A549 (cell line): ENCODE data around the gene ADK. TPM values are rescaled to one million over a fixed set of nuclear protein-coding genes. Genes with fewer than 3 reads are reported as not detected.

Experiments used
- ATAC-seq, 2 experiments: fragments of 200-7000 bp in 1 of 2; fragments of >200 bp in 1 of 2; cut with Nextera tagmentation in 1 of 2; cut with Tn5 transposase in 1 of 2; 3 replicates each; pipeline versions ENCODE4 v1.8.0 to v1.9.1; 2018 to 2020; ENCODE audit warnings: mild to moderate bottlenecking in 1 of 2, moderate library complexity in 1 of 2
- CTCF ChIA-PET: fragments of 300-600 bp; sonication (Branson Sonifier 250); formaldehyde crosslinking; extraction: SDS; loops from one replicate; lab custom pipeline; 2021; ENCODE audit warnings: antibody characterized with exemption, inconsistent platforms; lab: Yijun Ruan, JAX
- POLR2A ChIA-PET: fragments of 350-600 bp; formaldehyde crosslinking; extraction: SDS; loops from one replicate; lab custom pipeline; 2021; ENCODE audit warnings: antibody characterized with exemption, inconsistent platforms; lab: Yijun Ruan, JAX
- DNase-seq, 2 experiments: peaks; one replicate each; pipeline versions ENCODE4 v3.0.0 to v3.0.0-alpha.2; 2011 to 2016; ENCODE audit warnings: low read depth in 1 of 2, low spot score in 1 of 2
- FAIRE-seq: peaks from 2 replicates; lab custom pipeline; 2011; peaks lifted over from hg19 to GRCh38; lab: Jason Lieb, UNC
- H3K27ac ChIP-seq, 2 experiments: fragments of >200 bp; sonication (Bioruptor Twin); formaldehyde crosslinking; 3 replicates each; pipeline ENCODE4 v1.5.1; 2016 to 2017
- H3K4me1 ChIP-seq: fragments of >200 bp; sonication (Bioruptor Twin); formaldehyde crosslinking; 3 replicates; pipeline ENCODE4 v1.6.1; 2016
- H3K4me2 ChIP-seq: fragments of >200 bp; sonication (Bioruptor Twin); formaldehyde crosslinking; 3 replicates; pipeline ENCODE4 v1.6.1; 2016
- H3K4me3 ChIP-seq: fragments of >200 bp; sonication (Bioruptor Twin); formaldehyde crosslinking; 3 replicates; pipeline ENCODE4 v1.5.1; 2016
- H3K9me3 ChIP-seq: fragments of >200 bp; sonication (Bioruptor Twin); formaldehyde crosslinking; 3 replicates; pipeline ENCODE4 v1.6.1; 2016
- CBX2 ChIP-seq: fragments of 200-600 bp; sonication (generic); IDR thresholded peaks from 2 replicates; pipeline ENCODE4 v1.6.1; 2016; ENCODE audit warnings: low read depth, mild to moderate bottlenecking, borderline replicate concordance
- CBX8 ChIP-seq: fragments of 200-600 bp; sonication (generic); IDR thresholded peaks from 2 replicates; pipeline ENCODE4 v1.6.1; 2016
- CEBPB ChIP-seq, 2 experiments: fragments of >200 bp in 1 of 2; sonication (Bioruptor Twin) in 1 of 2; formaldehyde crosslinking in 1 of 2; IDR thresholded peaks; 2 replicates each; pipeline ENCODE4 v1.6.1; 2012 to 2016
- CTCF ChIP-seq: fragments of >200 bp; sonication (Bioruptor Twin); formaldehyde crosslinking; IDR thresholded peaks from 3 replicates; pipeline ENCODE4 v1.5.1; 2016
- EHF ChIP-seq: fragments of 250-450 bp; sonication (Bioruptor Pico); IDR thresholded peaks from 2 replicates; pipeline ENCODE4 v1.5.0; 2020; ENCODE audit warnings: mild to moderate bottlenecking
- FOSB ChIP-seq: fragments of 250-450 bp; sonication (Bioruptor Pico); IDR thresholded peaks from 2 replicates; pipeline ENCODE4 v1.5.0; 2020; ENCODE audit warnings: mild to moderate bottlenecking, moderate library complexity
- FOSL2 ChIP-seq, 2 experiments: fragments of 450-650 bp in 1 of 2; fragments of >200 bp in 1 of 2; sonication (Bioruptor Twin) in 1 of 2; formaldehyde crosslinking; IDR thresholded peaks; 2 replicates each; pipeline versions ENCODE4 v1.5.0 to v1.6.1; 2016 to 2020; ENCODE audit warnings: mild to moderate bottlenecking in 1 of 2, moderate library complexity in 1 of 2
- FOXS1 ChIP-seq: fragments of 250-450 bp; sonication (Bioruptor Pico); IDR thresholded peaks from 2 replicates; pipeline ENCODE4 v1.5.0; 2020; ENCODE audit warnings: mild to moderate bottlenecking, moderate library complexity
- HDAC2 ChIP-seq: fragments of 200-600 bp; sonication (generic); IDR thresholded peaks from 2 replicates; pipeline ENCODE4 v1.6.1; 2016
- HMGXB4 ChIP-seq: fragments of 250-450 bp; sonication (Bioruptor Pico); IDR thresholded peaks from 2 replicates; pipeline ENCODE4 v1.5.0; 2021; ENCODE audit warnings: mild to moderate bottlenecking, moderate library complexity, borderline replicate concordance
- HOXA7 ChIP-seq: fragments of 250-450 bp; sonication (Bioruptor Pico); IDR thresholded peaks from 2 replicates; pipeline ENCODE4 v1.5.0; 2020; ENCODE audit warnings: mild to moderate bottlenecking, moderate library complexity
- JUN ChIP-seq, 2 experiments: fragments of >200 bp; sonication (Bioruptor Twin); formaldehyde crosslinking; IDR thresholded peaks; 2 replicates in 1 of 2; 3 replicates in 1 of 2; pipeline ENCODE4 v1.6.1; 2016 to 2017
- KDM5A ChIP-seq: fragments of 200-600 bp; sonication (generic); IDR thresholded peaks from 2 replicates; pipeline ENCODE4 v1.6.1; 2016; ENCODE audit warnings: antibody characterized with exemption, mild to moderate bottlenecking
- MYC ChIP-seq: IDR thresholded peaks from 2 replicates; pipeline ENCODE4 v1.6.1; 2012; ENCODE audit warnings: mild to moderate bottlenecking, inconsistent platforms, low read length, improper control_type of control experiment, borderline replicate concordance
- NFE2L2 ChIP-seq: fragments of 150-350 bp; conservative IDR thresholded peaks from 2 replicates; pipeline ENCODE4 v1.6.1; 2014; ENCODE audit warnings: low read length
- NPAS2 ChIP-seq: fragments of 250-450 bp; sonication (Bioruptor Pico); IDR thresholded peaks from 2 replicates; pipeline ENCODE4 v1.8.0; 2022; ENCODE audit warnings: mild to moderate bottlenecking, moderate library complexity, borderline replicate concordance
- NR3C1 ChIP-seq: fragments of >200 bp; sonication (Bioruptor Twin); formaldehyde crosslinking; IDR thresholded peaks from 3 replicates; pipeline ENCODE4 v1.6.1; 2017
- POLR2A ChIP-seq: IDR thresholded peaks from 2 replicates; pipeline ENCODE4 v1.6.1; 2012; ENCODE audit warnings: mild to moderate bottlenecking, low read length
- RARB ChIP-seq: fragments of 250-450 bp; sonication (Bioruptor Pico); IDR thresholded peaks from 2 replicates; pipeline ENCODE4 v1.8.0; 2021; ENCODE audit warnings: mild to moderate bottlenecking, moderate library complexity
- RCOR1 ChIP-seq: fragments of 150-350 bp; IDR thresholded peaks from 2 replicates; pipeline ENCODE4 v1.6.1; 2014; ENCODE audit warnings: antibody characterized with exemption, low read length, low read depth
- RNF2 ChIP-seq: fragments of 200-600 bp; sonication (generic); IDR thresholded peaks from 2 replicates; pipeline ENCODE4 v1.6.1; 2016; ENCODE audit warnings: low read depth, mild to moderate bottlenecking, antibody characterized with exemption, moderate library complexity, borderline replicate concordance
- SMC3 ChIP-seq: fragments of >200 bp; sonication (Bioruptor Twin); formaldehyde crosslinking; IDR thresholded peaks from 3 replicates; pipeline ENCODE4 v1.6.1; 2018; ENCODE audit warnings: inconsistent platforms
- TFCP2L1 ChIP-seq: fragments of 250-450 bp; sonication (Bioruptor Pico); IDR thresholded peaks from 2 replicates; pipeline ENCODE4 v1.5.0; 2021; ENCODE audit warnings: mild to moderate bottlenecking
- TP53 ChIP-seq: fragments of 250-450 bp; sonication (Bioruptor Pico); IDR thresholded peaks from 2 replicates; pipeline ENCODE4 v1.5.0; 2021; ENCODE audit warnings: mild to moderate bottlenecking, moderate library complexity
- USF2 ChIP-seq: fragments of 450-650 bp; IDR thresholded peaks from 2 replicates; pipeline ENCODE4 v1.6.1; 2014; ENCODE audit warnings: antibody characterized with exemption
- ZSCAN20 ChIP-seq: fragments of 250-450 bp; sonication (Bioruptor Pico); IDR thresholded peaks from 2 replicates; pipeline ENCODE4 v1.8.0; 2022; ENCODE audit warnings: mild to moderate bottlenecking, moderate library complexity
- WGBS: methylation state at CpG from one replicate; pipeline ENCODE4 v1.1.6; 2017; ENCODE audit errors: missing lambda C conversion rate; 5-methylcytosine and 5-hydroxymethylcytosine counted together
- polyA plus RNA-seq, 4 experiments: library from polyadenylated mRNA; depleted of rRNA in 3 of 4; stranded (reverse); fragments of >200 nt; fragmentation: RNase III in 1 of 4; extraction: RNeasy Plus Mini Kit Qiagen cat#74134 plus additional on column Dnase treatment in 1 of 4; gene quantifications; 2 replicates in 3 of 4; 3 replicates in 1 of 4; pipeline ENCODE4 v1.2.3, GENCODE V29; 2011 to 2017

ADK gene
- polyA plus RNA-seq, 2 of the 4 experiments (the other 2 are of a cell fraction), result 35.8 to 40.7 TPM

GRCh38 chr10:74643596-74643975, 492.6 kb downstream of the ADK start:
- H3K9me3 ChIP-seq, result peaks cover 3% of the 10 kb centered on the region; the same call in 1 of the 3 replicates
- no peak for FAIRE-seq
- H3K4me2 ChIP-seq, result no peak overlapping the region
- H3K4me1 ChIP-seq, result no peaks in the 10 kb centered on the region
- no peak for DNase-seq
- POLR2A ChIA-PET, result no interaction called here
- H3K4me3 ChIP-seq, result no peak overlapping the region
- no peak for ATAC-seq
- no peak overlapping the region for H3K27ac ChIP-seq
- TF ChIP-seq FOSB (CRISPR knock-in tag) (no peak), KDM5A (no peak), POLR2A (no peak), USF2 (no peak), FOXS1 (CRISPR knock-in tag) (no peak), FOSL2 (IDR thresholded peaks at IDR 0.05) (no peak), FOSL2 (CRISPR knock-in tag; IDR thresholded peaks at IDR 0.05) (no peak), RCOR1 (no peak), RNF2 (no peak), CTCF (no peak), HOXA7 (CRISPR knock-in tag) (no peak), RARB (no peak), HDAC2 (no peak), NPAS2 (no peak), ZSCAN20 (CRISPR knock-in tag) (no peak), NFE2L2 (no peak), CEBPB (IDR thresholded peaks at IDR 0.05) (no peak), NR3C1 (no peak), CBX8 (no peak), SMC3 (no peak), HMGXB4 (CRISPR knock-in tag) (no peak)
- CTCF ChIA-PET, result interaction anchor here (0.7 kb wide), 1 partner anchor 21 kb away, joined by 3 read pairs; no protein-coding TSS in a partner anchor

GRCh38 chr10:74644738-74645137, 493.7 kb downstream of the ADK start:
- Histone ChIP-seq H3K4me1 (no peaks in the 10 kb centered on the region), H3K27ac (no peak overlapping the region), H3K4me3 (no peak overlapping the region)
- 86% methylated on average over 2 of the region's 2 CpGs for WGBS
- ATAC-seq, result no peak
- CTCF ChIA-PET, result no interaction called here
- TF ChIP-seq MYC, result no peak
- no peak for TF ChIP-seq CBX2
- no peak for TF ChIP-seq TFCP2L1 (CRISPR knock-in tag)
- no peak for TF ChIP-seq NFE2L2
- TF ChIP-seq JUN (IDR thresholded peaks at IDR 0.05), result no peak
- TF ChIP-seq EHF (CRISPR knock-in tag), result no peak
- TF ChIP-seq NR3C1, result no peak
- TF ChIP-seq ZSCAN20 (CRISPR knock-in tag), result no peak
- TF ChIP-seq TP53 (CRISPR knock-in tag), result no peak
- TF ChIP-seq, all 56 proteins: peak for 0
- Histone ChIP-seq H3K9me3 (peaks cover 3% of the 10 kb centered on the region; the same call in 1 of the 3 replicates), H3K4me2 (no peak overlapping the region)
- no peak for FAIRE-seq
- DNase-seq, result no peak
- POLR2A ChIA-PET, result no interaction called here
